Tongue (tissue), 2 donors: ENCODE data around the gene TEX26. TPM values are rescaled to one million over a fixed set of nuclear protein-coding genes. Genes with fewer than 3 reads are reported as not detected.
A peak's percentile ranks its signal among the peaks of the same experiment; 100 is the strongest.
"Not testable (repeated sequence)": the region's sequence is repeated elsewhere in the genome, so short reads cannot be mapped to it uniquely, and the experiment has no call there.

Experiments
- DNase-seq: peaks from one replicate; pipeline ENCODE4 v3.0.0-alpha.2; 2015
- total RNA-seq: library from RNA; depleted of rRNA; stranded (reverse); fragments of >200 nt; gene quantifications from one replicate; pipeline ENCODE4 v1.2.3, GENCODE V29; 2014

The TEX26 gene
- total RNA-seq, 1 donor from 2014 or later = not detected

DNA sequence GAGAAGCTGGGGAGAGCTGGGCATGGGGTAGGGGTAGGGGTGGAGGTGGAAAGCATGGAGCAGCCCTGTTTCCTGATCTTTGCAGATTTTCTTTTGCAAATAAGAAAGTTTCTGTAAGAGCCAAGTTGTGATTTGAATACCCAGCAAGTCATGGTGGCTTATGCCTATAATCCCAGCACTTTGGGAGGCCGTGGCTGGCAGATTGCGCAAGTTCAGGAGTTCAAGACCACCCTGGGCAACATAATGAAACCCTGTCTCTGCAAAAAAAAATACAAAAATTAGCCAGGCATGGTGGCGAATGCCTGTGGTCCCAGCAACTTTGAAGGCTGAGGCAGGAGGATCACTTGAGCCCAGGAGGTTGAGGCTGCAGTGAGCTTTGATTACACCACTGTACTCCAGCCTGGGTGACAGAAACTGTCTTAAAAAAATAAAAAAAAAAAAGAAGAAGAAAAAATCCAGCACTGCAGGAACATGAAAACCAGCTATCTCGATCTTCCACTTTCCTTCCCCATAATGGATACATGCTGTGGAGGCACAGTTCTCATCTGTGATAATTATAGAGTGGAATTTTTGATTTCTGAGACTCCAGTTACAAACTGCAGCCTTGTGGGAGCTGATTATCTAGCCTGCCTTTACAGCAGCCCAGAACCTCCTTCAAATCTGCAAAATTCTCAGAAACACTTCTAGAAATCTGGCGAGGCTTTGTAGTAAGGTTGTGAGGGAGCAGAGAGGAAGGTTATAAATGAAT, 12.1 kb upstream of the TEX26 start:
- no peak for DNase-seq

GRCh38 chr13:30923418-30923817, 9.0 kb upstream of the TEX26 start:
- DNase-seq = no peak

DNA sequence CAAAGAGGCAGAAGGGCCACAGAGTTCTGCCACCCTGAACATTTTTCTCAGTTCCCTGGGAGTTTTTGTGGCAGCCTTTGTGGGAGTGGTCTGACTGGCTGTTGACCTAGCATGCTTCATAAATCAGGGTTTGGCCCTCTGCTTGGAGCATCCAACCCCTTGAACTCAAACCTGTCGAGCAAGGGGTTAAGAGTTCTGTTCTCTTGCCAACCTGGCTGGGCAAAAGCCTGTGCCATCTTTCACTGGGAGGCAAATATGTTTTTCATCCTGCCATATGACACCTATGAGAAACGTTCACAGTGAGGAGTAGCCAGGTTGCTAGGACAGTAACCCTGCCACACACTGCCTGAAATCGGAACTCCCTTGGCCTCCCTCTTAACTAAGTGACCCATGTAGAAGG, 7.7 kb upstream of the TEX26 start:
- DNase-seq = no peak

- no peak for DNase-seq
These were observed 7.0 kb upstream of the TEX26 start for GRCh38 chr13:30925429-30925828.

DNA sequence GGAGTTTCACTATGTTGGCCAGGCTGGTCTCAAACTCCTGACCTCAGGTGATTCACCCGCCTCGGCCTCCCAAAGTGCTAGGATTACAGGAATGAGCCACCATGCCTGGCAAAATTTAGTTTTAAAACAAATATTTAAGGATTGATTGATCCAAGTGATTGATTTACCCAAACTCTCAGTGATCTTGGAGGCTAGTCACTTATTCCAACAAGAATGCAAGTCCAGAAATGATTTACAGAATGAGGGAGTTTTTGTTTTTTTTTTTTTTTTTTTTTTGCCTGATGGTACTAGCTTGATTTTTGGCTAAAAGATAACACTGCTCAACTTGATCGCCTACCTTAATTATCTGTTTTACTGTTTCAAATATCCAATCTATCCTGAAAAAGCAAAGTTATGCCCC, 5.7 kb upstream of the TEX26 start:
- no peak for DNase-seq

DNA sequence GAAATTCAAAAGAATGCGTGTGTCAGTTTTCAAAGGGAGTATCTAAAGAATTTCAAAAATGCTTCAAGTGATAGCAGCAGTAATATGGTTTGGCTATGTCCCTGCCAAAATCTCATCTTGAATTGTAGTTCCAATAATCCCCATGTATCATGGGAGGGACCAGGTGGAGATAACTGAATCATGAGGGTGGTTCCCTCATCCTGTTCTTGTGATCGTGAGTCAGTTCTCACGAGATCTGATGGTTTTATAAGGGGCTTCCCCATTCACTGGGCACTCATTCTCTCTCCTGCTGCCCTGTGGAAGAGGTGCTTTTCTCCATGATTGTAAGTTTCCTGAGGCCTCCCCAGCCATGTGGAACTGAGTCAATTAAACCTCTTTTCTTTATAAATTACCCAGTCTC, 5.3 kb upstream of the TEX26 start:
- not testable (repeated sequence) for DNase-seq

- DNase-seq = no peak
These were observed 4.9 kb upstream of the TEX26 start for GRCh38 chr13:30927595-30927994.

- DNase-seq = no peak
These were observed 3.5 kb upstream of the TEX26 start for GRCh38 chr13:30928978-30929377.

- DNase-seq = no peak
These were observed 856 bp downstream of the TEX26 start for GRCh38 chr13:30933354-30933670.

DNA sequence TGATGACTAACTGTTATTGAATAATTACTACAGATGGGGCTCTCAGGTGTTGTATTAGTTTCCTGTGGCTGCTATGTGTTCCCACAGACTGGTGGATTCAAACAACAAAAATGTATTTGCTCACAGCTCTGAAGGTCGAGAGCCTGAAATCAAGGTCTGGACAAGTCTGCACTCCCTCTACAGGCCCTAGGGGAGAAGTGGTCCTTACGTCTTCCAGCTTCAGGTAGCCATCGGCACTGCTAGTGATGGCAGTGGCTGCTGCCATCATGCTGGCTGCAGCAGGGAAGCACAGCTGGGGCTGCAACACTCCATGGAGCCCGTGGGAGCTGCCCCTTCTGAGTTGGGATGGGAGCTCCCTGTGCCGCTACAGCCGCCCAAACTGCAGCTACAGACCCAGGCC, 1.9 kb downstream of the TEX26 start:
- DNase-seq = no peak

- no peak for DNase-seq
These were observed 2.3 kb downstream of the TEX26 start for GRCh38 chr13:30934803-30935202.

DNA sequence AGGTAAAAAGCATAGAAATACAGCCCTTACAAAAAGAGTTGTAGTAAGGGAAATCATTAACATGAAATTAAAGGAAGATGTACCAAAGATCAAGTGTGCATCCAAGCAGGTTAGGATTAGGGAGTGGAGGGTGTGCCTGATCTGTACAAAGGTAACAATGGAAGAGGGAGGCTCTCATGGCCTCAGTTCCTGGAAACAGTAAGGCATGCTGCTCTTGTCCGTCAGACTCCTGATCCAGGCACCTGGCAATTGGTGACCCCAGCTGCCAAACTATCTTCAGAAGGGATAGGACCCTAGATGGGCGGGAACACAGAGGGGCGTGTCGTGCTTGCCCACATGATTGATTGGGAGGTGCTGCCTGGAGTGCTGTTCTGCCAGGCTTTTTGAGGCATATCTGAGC, 4.5 kb downstream of the TEX26 start:
- no peak for DNase-seq

GRCh38 chr13:30943881-30944280, 11.4 kb downstream of the TEX26 start:
- DNase-seq = no peak

GRCh38 chr13:30957258-30957943, 24.9 kb downstream of the TEX26 start:
- no peak for DNase-seq

GRCh38 chr13:30959678-30960077, 27.2 kb downstream of the TEX26 start:
- no peak for DNase-seq

- peak; percentile 29 for DNase-seq
These were observed 31.3 kb downstream of the TEX26 start for GRCh38 chr13:30963791-30964190.

DNA sequence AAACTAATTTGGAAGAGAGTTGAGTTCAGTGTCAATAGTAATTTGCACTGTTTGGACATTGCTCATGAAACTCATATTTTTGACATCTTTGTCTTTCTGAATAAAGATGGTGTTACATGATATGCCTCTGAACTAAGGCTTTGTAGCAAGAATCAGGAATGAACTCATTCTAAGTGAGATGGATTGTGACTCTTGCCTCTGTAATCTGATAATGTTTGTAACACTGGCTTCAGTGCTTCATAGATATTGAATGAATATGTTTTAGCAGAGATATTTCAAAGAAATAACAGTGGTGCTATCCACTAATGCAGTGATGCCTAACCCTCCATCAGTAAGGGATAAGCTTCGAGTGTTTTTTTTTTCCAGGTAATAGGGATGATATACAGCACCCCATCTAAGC, 32.9 kb downstream of the TEX26 start:
- DNase-seq = no peak

DNA sequence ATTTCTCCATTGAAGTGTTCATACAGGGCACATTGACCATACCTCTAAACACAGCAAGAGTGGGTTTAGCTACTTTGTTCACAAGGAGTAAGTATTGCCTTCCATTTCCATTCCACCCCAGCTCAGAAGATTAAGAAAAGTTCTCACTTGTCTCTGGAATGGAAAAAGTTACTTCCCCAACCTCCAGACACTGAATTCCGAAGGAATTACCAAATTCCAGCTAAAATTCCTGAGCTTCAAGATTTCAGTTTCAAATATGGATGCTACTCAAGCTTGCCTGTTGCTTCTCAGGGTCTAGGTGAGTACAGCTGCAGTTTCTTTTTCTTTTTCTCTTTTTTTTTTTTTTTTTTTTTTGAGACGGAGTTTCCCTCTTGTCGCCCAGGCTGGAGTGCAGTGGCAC, 33.6 kb downstream of the TEX26 start:
- DNase-seq = no peak

GRCh38 chr13:30968846-30969245, 36.4 kb downstream of the TEX26 start:
- DNase-seq = no peak

DNA sequence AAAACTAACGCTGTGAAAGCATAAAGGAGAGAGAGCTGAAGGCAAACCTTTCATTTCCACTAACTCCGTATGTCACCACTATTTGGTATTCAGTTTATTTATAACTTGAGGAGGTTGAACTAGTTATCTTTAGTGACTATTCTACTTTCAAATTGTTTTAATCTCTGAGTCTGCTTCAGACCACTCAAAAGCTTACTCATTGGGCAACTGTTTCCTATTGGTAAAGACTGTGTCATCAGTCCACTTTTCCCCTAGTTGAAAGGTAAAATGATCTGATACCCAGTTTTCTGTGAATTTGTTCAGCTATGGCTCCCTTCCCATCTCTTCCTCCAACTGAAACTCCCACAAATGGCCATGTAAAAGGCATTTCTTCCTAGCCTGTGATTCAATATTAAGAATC, 39.1 kb downstream of the TEX26 start:
- DNase-seq = no peak

GRCh38 chr13:30972888-30973377, 40.5 kb downstream of the TEX26 start:
- peak; percentile 63 for DNase-seq

DNA sequence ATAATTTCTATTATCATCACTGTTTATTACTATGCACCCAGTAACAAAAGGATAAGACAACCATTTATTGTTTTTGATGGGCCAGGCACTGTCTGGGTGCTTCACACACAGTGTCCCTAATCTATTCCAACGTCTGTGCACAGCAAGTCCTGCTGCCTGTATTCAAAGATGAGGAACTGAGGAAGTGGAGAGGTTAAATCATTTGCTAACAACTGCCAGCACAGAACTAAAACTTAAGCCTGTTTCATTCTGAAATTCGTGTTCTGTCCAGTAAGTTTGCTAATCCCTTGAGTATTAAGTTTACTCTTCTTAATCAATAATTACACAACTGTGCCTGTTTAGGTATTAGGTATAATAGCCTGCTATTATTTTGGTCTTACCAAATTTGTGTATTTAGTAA, 41.9 kb downstream of the TEX26 start:
- DNase-seq = no peak

DNA sequence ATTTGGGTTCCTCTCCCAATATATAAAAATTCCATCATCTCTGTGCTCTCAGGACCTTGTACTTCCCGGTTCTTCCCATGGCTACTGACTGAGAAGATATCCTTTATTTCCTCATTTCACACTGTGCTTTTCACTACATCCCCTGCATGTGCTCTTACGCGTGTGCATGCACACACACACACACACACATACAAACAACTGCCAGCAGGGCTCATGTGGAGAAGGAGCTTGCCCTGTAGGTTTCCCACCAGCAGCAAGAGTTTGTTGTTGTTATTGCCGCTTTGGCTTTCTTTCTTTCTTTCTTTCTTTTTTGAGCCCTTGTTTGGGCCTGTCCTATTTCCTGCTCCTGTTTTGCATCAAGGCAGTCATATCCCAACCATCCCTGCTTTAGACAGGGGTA, 43.6 kb downstream of the TEX26 start:
- no peak for DNase-seq
